Chondrocyte (in vitro differentiated cells): ENCODE data around the gene CPT1A. TPM values are rescaled to one million over a fixed set of nuclear protein-coding genes. Genes with fewer than 3 reads are reported as not detected.

Experiments used
- DNase-seq: peaks from one replicate; pipeline ENCODE4 v3.0.0; 2021; ENCODE audit warnings: mixed read lengths, low spot score
- H3K27ac Mint-ChIP-seq: one replicate; pipeline ENCODE4 v1.8.0; 2021; ENCODE audit warnings: mild to moderate bottlenecking, moderate library complexity, mixed read lengths; ENCODE audit not compliant: unreplicated experiment
- H3K27me3 Mint-ChIP-seq: 2 replicates; pipeline ENCODE4 v1.8.0; 2021; ENCODE audit warnings: low read depth, mixed read lengths
- H3K36me3 Mint-ChIP-seq: 2 replicates; pipeline ENCODE4 v1.8.0; 2021; ENCODE audit warnings: low read depth, mixed read lengths
- H3K4me1 Mint-ChIP-seq: 2 replicates; pipeline ENCODE4 v1.8.0; 2021; ENCODE audit warnings: low read depth, mild to moderate bottlenecking, mixed read lengths
- H3K4me3 Mint-ChIP-seq: one replicate; pipeline ENCODE4 v1.8.0; 2021; ENCODE audit warnings: mild to moderate bottlenecking, moderate library complexity, mixed read lengths; ENCODE audit not compliant: unreplicated experiment
- H3K9me3 Mint-ChIP-seq: 2 replicates; pipeline ENCODE4 v1.8.0; 2021; ENCODE audit warnings: low read depth, mixed read lengths
- CTCF ChIP-seq: fragments of 200-600 bp; sonication (generic); IDR thresholded peaks from 2 replicates; pipeline ENCODE4 v1.5.0; 2021; ENCODE audit warnings: antibody characterized with exemption, mild to moderate bottlenecking, moderate library complexity
- total RNA-seq: library from RNA; stranded (reverse); gene quantifications from 3 replicates; pipeline ENCODE4 v1.2.1, GENCODE V29; 2021

Gene CPT1A
- total RNA-seq, 1 donor from 2014 or later: 58.8 TPM

DNA sequence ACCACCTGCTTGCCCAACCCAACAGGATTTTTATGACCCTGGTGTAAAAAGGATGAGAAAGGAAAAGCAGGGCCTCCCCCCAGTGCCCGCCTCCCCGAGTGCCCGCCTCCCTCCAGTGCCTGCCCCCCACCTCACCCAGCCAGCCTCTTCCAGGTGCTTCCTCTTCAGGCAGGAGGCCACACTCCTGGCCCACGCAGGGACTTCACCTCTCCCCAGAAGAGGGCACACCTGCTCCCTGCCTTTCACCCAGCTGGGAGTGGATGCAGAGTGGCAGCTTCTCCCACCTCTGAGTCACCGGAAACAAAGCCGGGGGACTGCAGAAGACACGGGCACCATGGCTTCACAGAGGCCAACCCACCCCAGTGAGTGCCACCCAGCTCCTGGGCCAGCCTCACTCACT is 16.1 kb downstream of the CPT1A start:
- no peaks in the 10 kb centered on the region for H3K27me3 Mint-ChIP-seq
- H3K4me1 Mint-ChIP-seq: peaks cover 5% of the 10 kb centered on the region
- H3K4me3 Mint-ChIP-seq: no peak overlapping the region
- H3K9me3 Mint-ChIP-seq: no peaks in the 10 kb centered on the region
- H3K27ac Mint-ChIP-seq: no peak overlapping the region
- peaks cover 10% of the 10 kb centered on the region for H3K36me3 Mint-ChIP-seq
- peak; percentile 13 for TF ChIP-seq CTCF
- no peak for DNase-seq

GRCh38 chr11:68822546-68822945 is 19.2 kb downstream of the CPT1A start:
- peaks cover 6% of the 10 kb centered on the region for H3K36me3 Mint-ChIP-seq
- no peak overlapping the region for H3K27ac Mint-ChIP-seq
- H3K4me1 Mint-ChIP-seq: peaks cover 4% of the 10 kb centered on the region
- H3K9me3 Mint-ChIP-seq: no peaks in the 10 kb centered on the region
- H3K4me3 Mint-ChIP-seq: no peak overlapping the region
- DNase-seq: no peak
- H3K27me3 Mint-ChIP-seq: no peaks in the 10 kb centered on the region
- no peak for TF ChIP-seq CTCF

DNA sequence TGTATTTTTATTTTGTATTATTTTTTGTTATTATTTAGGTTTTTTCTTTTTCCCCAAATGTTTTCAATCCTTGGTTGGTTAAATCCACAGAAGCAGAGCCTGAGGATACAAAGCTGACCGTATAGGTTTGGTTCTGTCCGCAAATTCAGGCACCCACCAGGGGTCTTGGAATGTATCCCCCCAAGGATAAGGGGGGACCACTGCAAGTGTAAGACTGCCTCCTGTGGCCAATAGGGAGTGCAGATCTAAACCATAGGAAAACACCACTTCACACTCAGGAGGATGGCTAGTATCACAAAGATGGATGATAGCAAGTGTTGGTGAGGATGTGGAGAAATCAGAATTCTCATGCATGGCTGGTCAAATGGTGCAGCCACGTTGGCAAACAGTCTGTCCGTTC is 20.0 kb downstream of the CPT1A start:
- no peaks in the 10 kb centered on the region for H3K27me3 Mint-ChIP-seq
- no peak overlapping the region for H3K27ac Mint-ChIP-seq
- H3K36me3 Mint-ChIP-seq: peaks cover 6% of the 10 kb centered on the region
- DNase-seq: no peak
- peak; percentile 26 for TF ChIP-seq CTCF
- no peak overlapping the region for H3K4me3 Mint-ChIP-seq
- H3K9me3 Mint-ChIP-seq: no peaks in the 10 kb centered on the region
- H3K4me1 Mint-ChIP-seq: peaks cover 7% of the 10 kb centered on the region

DNA sequence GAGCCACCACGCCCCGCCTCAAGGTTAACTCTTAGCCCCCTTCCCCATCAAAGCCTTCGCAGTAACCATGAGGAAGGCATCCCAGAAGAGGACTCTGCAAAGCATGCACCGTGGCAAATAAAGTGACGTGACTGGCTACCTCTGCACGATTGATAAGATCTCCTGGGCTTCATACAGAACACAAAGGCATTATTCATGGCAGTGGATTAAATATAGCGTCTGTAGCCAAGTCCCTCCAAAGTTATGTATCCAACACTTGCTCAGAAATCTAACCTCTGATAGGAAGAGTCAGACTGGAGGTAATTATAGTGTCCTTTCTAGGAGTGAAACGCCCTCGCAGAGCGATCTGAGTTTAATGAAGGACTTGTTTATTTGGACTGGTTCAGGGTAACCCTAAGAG is 22.4 kb downstream of the CPT1A start:
- Mint-ChIP-seq H3K9me3 (no peaks in the 10 kb centered on the region), H3K27me3 (no peaks in the 10 kb centered on the region), H3K27ac (no peak overlapping the region), H3K4me3 (no peak overlapping the region), H3K36me3 (peaks cover 6% of the 10 kb centered on the region), H3K4me1 (peaks cover 13% of the 10 kb centered on the region)
- no peak for DNase-seq
- no peak for TF ChIP-seq CTCF

DNA sequence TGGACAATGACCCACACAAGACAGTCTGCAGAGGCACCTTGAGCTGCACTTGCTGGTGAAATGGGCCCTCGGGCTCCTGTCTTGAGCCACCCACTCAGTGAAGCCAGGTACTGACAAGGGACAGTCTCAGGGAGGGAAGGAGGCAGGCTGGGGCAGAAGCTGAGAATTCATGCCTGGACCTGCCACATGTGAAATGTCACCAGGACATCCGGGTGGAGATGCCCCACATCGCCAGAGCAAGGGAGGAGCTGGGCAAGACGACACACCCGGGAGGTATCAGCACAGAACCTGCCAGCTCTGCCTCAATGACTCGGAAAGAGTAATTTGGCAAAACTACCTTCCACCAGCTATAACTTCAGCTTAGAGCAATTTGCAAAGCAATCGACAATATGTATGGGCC is 23.5 kb downstream of the CPT1A start:
- no peaks in the 10 kb centered on the region for H3K27me3 Mint-ChIP-seq
- H3K4me1 Mint-ChIP-seq: peaks cover 13% of the 10 kb centered on the region
- H3K4me3 Mint-ChIP-seq: no peak overlapping the region
- TF ChIP-seq CTCF: no peak
- no peak for DNase-seq
- peak overlapping the region; percentile 51 for H3K27ac Mint-ChIP-seq
- H3K36me3 Mint-ChIP-seq: peaks cover 8% of the 10 kb centered on the region
- H3K9me3 Mint-ChIP-seq: no peaks in the 10 kb centered on the region
